22Rv1 (cell line): ENCODE data around the gene USP12.
"Not testable (repeated sequence)": the region's sequence is repeated elsewhere in the genome, so short reads cannot be mapped to it uniquely, and the experiment has no call there.

ENCODE experiments used
- H3K27ac ChIP-seq: fragments of 450-650 bp; 2 replicates; pipeline ENCODE4 v1.5.1; 2017
- CTCF ChIP-seq: fragments of 450-650 bp; IDR thresholded peaks from 2 replicates; pipeline ENCODE4 v1.5.1; 2017; ENCODE audit warnings: mild to moderate bottlenecking
- ZFX ChIP-seq: fragments of 450-650 bp; IDR thresholded peaks from 2 replicates; pipeline ENCODE4 v1.6.1; 2017; ENCODE audit warnings: antibody characterized with exemption, borderline replicate concordance

The USP12 gene

GRCh38 chr13:27080018-27080948 is 91.3 kb downstream of the USP12 start:
- H3K27ac ChIP-seq: no peak overlapping the region
- no peak for TF ChIP-seq ZFX
- TF ChIP-seq CTCF: no peak

- TF ChIP-seq CTCF (no peak), ZFX (no peak)
- no peak overlapping the region for H3K27ac ChIP-seq
Measured at GRCh38 chr13:27079421-27079958, 92.1 kb downstream of the USP12 start.

GRCh38 chr13:27077451-27077850 is 94.2 kb downstream of the USP12 start:
- TF ChIP-seq ZFX: no peak
- H3K27ac ChIP-seq: no peak overlapping the region

GRCh38 chr13:27076421-27076820 is 95.2 kb downstream of the USP12 start:
- no peak for TF ChIP-seq CTCF
- no peak for TF ChIP-seq ZFX
- no peak overlapping the region for H3K27ac ChIP-seq

GRCh38 chr13:27073186-27073585 is 98.4 kb downstream of the USP12 start:
- TF ChIP-seq CTCF: no peak
- TF ChIP-seq ZFX: no peak
- H3K27ac ChIP-seq: no peak overlapping the region

GRCh38 chr13:27066123-27066522 is 105.5 kb downstream of the USP12 start:
- not testable (repeated sequence) for H3K27ac ChIP-seq

GRCh38 chr13:27065582-27065981 is 106.0 kb downstream of the USP12 start:
- H3K27ac ChIP-seq: no peak overlapping the region
- TF ChIP-seq CTCF: no peak
- TF ChIP-seq ZFX: no peak

GRCh38 chr13:27064252-27064995 is 107.2 kb downstream of the USP12 start:
- no peak for TF ChIP-seq ZFX
- no peak for TF ChIP-seq CTCF
- no peak overlapping the region for H3K27ac ChIP-seq
